GM20431 (cell line): ENCODE data around the gene NCF1.
"Not testable (repeated sequence)": the region's sequence is repeated elsewhere in the genome, so short reads cannot be mapped to it uniquely, and the experiment has no call there.

Source experiments
- in situ Hi-C: fragments of 300-500 bp; cut with MseI, MboI; formaldehyde crosslinking; loops from one replicate; pipeline ENCODE4 v1.15.0; 2020; ENCODE audit warnings: low sequenced_read_pairs; ENCODE audit not compliant: unreplicated experiment

NCF1 gene

GRCh38 chr7:74773760-74774750 lies at the start of gene NCF1:
Gene NCF1, plus strand, starts transcription at chr7:74774011. Its CDS starts 21 bp downstream, at chr7:74774032.
- in situ Hi-C loops, result not testable (repeated sequence)

- in situ Hi-C loops, result no loop called here
These were observed 48.0 kb upstream of the NCF1 start for GRCh38 chr7:74725840-74726239.

- in situ Hi-C loops, result no loop called here
These were observed 47.3 kb upstream of the NCF1 start for GRCh38 chr7:74726309-74727101.

- in situ Hi-C loops, result not testable (repeated sequence)
These were observed 45.1 kb upstream of the NCF1 start for GRCh38 chr7:74728686-74729085.

GRCh38 chr7:74730186-74730585 lies 43.6 kb upstream of the NCF1 start:
- in situ Hi-C loops, result not testable (repeated sequence)

GRCh38 chr7:74739974-74740703 lies 33.7 kb upstream of the NCF1 start:
- in situ Hi-C loops, result not testable (repeated sequence)

GRCh38 chr7:74743936-74744557 lies 29.8 kb upstream of the NCF1 start:
- in situ Hi-C loops, result not testable (repeated sequence)

- in situ Hi-C loops, result not testable (repeated sequence)
These were observed 19.8 kb upstream of the NCF1 start for GRCh38 chr7:74753921-74754482.

GRCh38 chr7:74756673-74757072 lies 17.1 kb upstream of the NCF1 start:
- in situ Hi-C loops, result not testable (repeated sequence)

- in situ Hi-C loops, result not testable (repeated sequence)
These were observed 15.5 kb upstream of the NCF1 start for GRCh38 chr7:74758268-74758667.

- in situ Hi-C loops, result not testable (repeated sequence)
These were observed 14.8 kb upstream of the NCF1 start for GRCh38 chr7:74758982-74759381.

- in situ Hi-C loops, result not testable (repeated sequence)
These were observed 8.4 kb upstream of the NCF1 start for GRCh38 chr7:74765205-74765918.

GRCh38 chr7:74766509-74766908 lies 7.3 kb upstream of the NCF1 start:
- in situ Hi-C loops, result not testable (repeated sequence)

GRCh38 chr7:74766991-74767390 lies 6.8 kb upstream of the NCF1 start:
- in situ Hi-C loops, result not testable (repeated sequence)

- in situ Hi-C loops, result not testable (repeated sequence)
These were observed 3.7 kb upstream of the NCF1 start for GRCh38 chr7:74770062-74770461.

GRCh38 chr7:74772093-74772492 lies 1.7 kb upstream of the NCF1 start:
- in situ Hi-C loops, result not testable (repeated sequence)

GRCh38 chr7:74775111-74775510 lies 1.3 kb downstream of the NCF1 start:
- in situ Hi-C loops, result not testable (repeated sequence)

- in situ Hi-C loops, result not testable (repeated sequence)
These were observed 5.2 kb downstream of the NCF1 start for GRCh38 chr7:74779053-74779452.

GRCh38 chr7:74781746-74782145 lies 7.9 kb downstream of the NCF1 start:
- in situ Hi-C loops, result not testable (repeated sequence)
